Measurements from ENCODE around the gene ARID3B.
"Not testable (repeated sequence)": the region's sequence is repeated elsewhere in the genome, so short reads cannot be mapped to it uniquely, and the experiment has no call there.

The ARID3B gene

DNA sequence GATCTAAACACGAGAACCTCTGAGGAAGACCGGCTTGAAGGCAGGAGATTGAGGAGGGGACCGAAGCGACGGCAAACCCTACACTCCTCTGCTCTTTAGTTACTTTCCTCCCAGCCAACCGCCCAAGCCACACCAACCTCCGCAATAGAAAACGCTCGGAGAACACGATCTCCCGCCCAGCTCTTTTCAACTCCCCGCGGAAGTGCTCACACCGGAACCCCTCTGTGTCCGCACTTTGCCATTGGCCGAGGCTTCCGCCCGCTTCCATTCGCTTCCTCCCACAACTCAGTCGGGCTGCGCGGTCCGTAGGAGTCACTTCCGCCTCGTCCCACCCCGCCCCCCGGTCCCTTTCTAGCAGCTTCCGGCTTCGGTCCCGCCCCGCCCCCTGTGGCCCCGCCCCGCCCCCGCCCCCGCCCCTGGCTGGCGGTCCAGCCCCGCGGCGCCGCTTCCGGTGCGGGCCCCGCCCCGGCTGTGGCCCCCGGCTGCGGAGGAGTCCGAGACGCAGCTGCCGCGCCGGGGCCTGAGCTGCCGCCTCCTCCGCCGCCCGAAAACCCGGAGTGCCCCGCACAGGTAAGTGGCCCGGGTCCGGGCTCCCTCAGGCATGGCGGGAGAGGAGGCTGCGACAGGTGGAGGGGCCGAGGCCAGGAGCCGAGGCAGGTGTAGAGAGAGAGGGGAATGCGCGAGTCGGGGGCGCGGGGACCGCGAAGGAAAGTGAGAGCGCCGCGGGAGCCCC lies at the start of gene ARID3B:
ARID3B (plus strand) TSS at position 460 of the 733 bp plus-strand sequence. CDS start 2,717 bp downstream, outside the sequence.
- DNase-seq = peak; percentile 82

GRCh38 chr15:74496648-74497047 lies 44.4 kb upstream of the ARID3B start:
- no peak for DNase-seq

DNA sequence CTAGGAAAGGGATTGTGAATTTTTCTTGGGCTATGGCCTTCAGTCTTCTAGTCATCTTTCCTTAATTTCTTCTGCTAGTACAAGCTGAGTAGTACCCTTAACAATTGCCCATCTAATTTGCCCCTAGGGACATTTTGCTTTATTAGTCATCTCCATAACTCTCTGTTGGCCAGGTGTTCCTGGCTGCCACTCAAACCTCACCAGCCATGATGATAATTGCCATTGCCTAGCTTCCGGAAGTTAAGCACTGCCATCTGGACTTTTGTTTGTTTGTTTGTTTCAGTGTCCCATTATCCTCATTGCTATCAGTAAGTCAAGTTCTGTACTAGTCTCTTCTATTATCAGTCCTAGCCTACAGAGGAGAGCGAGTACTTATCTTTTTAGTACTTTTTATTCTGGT lies 43.4 kb upstream of the ARID3B start:
- DNase-seq = peak; percentile 91

DNA sequence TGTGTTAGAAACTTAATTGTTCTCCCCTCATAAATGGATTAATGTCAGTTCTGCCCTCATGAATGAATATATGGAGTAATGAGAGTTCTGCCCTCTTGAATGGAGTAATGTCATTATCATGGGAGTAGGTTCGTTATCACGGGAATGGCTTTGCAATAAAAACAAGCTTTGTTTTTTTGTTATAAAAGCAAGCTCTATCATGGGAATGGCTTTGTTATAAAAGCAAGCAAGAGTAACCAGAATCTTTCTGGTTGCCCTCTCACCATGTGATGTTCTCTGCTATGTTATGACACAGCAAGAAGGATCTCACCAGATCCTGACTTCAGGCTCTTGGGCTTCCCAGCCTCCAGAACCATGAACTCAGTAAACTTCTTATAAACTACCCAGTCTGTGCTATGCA lies 41.7 kb upstream of the ARID3B start:
- no peak for DNase-seq

DNA sequence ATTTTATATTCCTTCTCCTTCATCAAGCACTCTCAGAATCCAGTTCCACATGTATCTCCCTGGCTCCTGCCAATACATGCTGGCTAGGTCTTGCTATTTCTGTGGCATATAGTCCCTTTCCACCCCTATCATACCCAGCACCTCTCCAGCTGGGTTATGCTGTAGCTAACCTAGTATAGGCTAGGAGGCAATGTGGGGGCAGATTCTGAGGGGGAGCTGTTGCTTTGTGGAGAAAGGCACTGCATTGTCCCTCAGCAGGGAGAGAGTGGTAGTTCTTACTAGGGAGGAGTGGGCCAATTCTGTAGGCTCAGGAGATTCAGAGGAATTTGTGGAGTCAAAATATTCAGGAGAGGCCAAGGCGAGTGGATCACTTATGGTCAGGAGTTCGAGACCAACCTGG lies 40.6 kb upstream of the ARID3B start:
- no peak for DNase-seq

DNA sequence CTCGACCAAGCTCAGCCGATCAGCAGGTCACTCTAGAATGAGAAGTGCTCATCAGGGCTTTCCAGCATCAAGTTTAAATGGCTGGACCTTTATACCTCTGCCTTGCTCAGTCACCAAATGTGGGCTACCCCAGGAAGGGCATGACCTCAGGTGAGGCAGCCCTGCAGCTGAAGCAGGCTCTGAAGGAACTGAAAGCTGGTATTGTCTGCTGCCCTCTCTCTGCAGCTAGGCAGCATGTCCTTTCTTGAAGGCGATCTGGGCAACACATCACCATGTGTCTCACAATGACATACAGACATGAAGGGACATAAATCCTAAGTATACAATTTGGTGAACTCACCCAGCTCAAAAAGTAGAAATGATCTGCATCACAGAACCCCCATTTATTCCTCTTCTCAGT lies 38.7 kb upstream of the ARID3B start:
- no peak for DNase-seq

- DNase-seq = no peak
These were observed 36.6 kb upstream of the ARID3B start for GRCh38 chr15:74504418-74504817.

DNA sequence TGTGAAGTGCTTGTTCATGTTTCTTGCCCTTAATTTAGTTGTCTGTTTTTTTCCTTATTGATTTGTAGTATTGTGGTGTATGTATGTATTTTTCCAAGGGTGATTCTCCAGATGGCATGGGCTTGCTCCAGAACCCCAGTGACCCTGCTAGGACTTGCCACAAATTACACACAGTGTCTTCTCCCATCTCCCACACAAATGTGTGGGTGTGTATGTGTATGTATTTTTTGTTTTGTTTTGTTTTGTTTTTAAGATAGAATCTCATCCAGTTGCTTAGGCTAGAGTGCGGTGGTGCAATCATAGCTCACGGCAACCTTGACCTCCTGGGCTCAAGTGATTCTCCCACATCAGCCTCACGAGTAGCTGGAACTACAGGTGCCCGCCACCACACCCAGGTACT lies 36.2 kb upstream of the ARID3B start:
- no peak for DNase-seq

- DNase-seq = no peak
These were observed 35.0 kb upstream of the ARID3B start for GRCh38 chr15:74505837-74506514.

DNA sequence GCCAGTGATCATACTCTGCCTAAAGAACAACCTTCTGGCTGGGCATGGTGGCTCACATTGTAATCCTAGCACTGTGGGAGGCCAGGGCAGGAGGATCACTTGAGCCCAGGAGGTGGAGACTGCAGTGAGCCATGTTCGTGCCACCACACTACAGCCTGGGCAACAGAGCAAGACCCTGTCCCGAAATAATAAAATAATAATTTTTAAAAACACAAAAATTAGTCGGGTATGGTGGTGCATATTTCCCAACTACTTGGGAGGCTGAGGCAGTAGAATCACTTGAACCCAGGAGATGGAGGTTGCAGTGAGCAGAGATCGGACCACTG lies 34.5 kb upstream of the ARID3B start:
- no peak for DNase-seq

DNA sequence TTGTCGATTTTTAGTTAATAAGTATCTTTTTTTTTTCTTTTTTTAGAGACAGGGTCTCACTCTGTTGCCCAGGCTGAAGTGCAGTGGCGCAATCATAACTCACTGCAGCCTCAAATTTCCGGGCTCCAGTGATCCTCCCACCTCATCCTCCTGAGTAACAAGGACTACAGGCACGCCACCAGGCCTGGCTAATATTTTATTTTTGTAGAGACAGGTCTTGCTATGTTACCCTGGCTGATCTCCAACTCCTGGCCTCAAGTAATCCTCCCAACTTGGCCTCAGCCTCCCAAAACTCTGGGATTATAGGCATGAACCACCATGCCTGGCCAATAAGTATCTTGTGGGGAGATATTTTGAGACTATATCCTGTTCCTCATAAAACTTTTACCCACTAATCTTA lies 29.4 kb upstream of the ARID3B start:
- no peak for DNase-seq

DNA sequence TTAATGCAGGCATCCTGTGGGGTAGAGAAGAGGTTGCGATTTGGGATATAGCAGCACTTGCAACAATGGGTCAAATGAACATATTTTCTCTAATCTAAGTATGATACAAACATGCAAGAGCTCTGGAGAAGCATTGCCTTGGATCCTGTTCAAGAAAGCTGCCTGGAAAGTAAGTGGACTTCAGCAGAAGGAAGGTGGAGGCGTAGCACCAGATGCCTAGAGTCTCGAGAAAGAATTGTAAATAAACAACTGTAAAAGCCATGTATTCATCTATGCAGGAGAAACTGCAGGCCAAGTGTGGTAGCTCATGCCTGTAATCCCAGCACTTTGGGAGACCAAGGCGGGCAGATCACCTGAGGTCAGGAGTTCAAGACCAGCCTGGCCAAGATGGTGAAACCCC lies 27.0 kb upstream of the ARID3B start:
- not testable (repeated sequence) for DNase-seq

GRCh38 chr15:74517096-74517495 lies 23.9 kb upstream of the ARID3B start:
- DNase-seq = no peak

DNA sequence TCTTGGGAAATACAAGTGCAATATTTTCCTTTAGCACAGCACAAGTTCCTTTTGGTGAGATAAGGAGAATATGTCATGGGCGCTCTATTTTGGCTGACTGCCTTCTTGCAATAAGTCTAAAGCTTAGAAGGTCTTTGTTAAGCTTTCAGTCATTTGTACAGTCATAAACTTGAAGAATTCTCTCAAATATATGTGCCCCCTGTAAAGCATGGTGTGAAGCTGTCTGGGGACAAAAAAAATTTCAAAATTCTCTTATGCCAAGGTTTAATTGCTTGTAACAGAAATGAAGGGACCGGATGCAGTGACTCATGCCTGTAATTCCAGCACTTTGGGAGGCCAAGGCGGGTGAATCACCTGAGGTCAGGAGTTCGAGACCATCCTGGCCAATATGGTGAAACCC lies 21.7 kb upstream of the ARID3B start:
- DNase-seq = no peak

DNA sequence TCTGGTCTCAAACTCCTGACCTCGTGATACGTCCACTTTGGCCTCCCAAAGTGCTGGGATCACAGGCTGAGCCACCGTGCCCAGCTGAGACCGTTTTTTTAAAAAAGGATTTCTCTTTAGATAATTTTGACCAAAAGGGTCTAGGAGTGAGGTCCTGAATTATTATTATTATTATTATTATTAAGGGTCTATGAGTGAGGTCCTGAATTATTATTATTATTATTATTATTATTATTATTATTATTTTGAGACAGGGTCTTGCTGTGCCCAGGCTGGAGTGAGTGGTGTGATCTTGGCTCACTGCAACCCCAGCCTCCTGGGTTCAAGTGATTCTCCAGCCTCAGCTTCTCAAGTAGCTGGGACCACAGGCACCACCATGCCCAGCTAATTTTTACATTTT lies 20.6 kb upstream of the ARID3B start:
- no peak for DNase-seq

DNA sequence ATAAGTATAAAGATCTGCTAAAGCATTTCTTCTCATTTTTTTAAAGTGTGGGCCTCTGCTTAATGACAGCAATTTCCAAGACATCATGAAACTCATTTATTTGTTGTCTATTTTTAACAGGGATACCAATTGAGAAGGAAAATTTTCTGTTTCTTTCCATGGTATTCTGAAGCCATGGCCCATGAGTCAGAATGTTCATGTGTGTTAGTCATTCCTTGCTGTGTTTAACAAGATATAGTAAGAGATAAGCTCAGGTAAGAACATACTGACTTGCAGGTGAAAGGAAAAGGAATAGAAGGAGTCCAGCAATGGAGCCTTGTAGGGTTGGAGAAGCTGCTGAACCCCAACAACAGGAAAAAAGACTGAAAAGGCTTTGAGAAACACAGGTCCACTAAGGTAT lies 17.0 kb upstream of the ARID3B start:
- DNase-seq = no peak

GRCh38 chr15:74525309-74525708 lies 15.7 kb upstream of the ARID3B start:
- DNase-seq = no peak

- no peak for DNase-seq
These were observed 15.1 kb upstream of the ARID3B start for GRCh38 chr15:74525945-74526344.

- DNase-seq = no peak
These were observed 12.1 kb upstream of the ARID3B start for GRCh38 chr15:74528876-74529275.

DNA sequence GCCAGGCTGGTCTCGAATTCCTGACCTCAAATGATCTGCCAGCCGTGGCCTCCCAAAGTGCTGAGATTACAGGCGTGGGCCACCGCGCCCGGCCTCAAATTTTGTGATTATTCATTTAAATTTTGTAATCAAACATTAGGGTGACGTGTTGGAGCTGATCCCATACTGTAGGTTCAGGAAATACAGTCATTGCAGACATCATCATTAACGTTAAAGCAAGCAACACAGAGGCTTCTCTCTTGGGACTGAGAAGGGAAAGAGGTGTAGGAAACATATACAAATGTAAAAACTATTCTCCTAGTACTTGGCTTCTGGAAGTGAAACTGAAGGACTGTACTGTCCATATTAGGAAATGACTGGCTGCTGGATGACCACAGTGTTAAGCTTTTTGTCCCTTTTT lies 11.1 kb upstream of the ARID3B start:
- DNase-seq = no peak

- no peak for DNase-seq
These were observed 10.3 kb upstream of the ARID3B start for GRCh38 chr15:74530771-74531143.

DNA sequence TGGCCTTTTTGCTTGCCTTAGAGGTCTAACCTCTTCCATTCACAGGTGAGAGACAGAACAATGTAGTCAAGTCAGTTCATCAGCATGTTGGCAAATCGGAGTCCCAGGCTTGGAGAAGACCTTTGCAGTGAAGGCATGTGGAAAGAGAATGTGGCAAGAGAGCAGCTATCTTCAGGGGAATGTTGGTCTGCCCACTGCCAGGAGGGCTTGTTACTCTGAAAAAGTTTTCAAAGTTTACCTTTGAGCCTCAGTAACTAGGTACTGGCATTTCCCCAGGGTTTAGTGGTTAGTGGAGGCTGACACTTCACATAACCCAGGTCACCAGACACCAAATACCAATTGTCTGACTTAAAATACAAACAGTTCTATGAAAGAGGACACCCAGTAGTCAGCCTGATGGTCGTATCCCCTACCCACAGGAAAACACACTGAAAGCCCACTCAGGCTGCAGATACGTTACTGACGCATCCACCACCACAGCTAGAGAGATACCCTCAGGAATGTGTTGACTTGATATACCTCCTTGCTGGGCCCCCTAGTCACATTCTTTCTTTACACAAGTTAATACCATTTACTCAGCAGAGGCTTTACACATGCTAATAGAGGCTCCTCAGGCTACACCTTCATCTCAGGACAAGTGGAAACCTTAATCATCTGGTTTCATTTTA lies 9.7 kb upstream of the ARID3B start:
- DNase-seq = no peak

DNA sequence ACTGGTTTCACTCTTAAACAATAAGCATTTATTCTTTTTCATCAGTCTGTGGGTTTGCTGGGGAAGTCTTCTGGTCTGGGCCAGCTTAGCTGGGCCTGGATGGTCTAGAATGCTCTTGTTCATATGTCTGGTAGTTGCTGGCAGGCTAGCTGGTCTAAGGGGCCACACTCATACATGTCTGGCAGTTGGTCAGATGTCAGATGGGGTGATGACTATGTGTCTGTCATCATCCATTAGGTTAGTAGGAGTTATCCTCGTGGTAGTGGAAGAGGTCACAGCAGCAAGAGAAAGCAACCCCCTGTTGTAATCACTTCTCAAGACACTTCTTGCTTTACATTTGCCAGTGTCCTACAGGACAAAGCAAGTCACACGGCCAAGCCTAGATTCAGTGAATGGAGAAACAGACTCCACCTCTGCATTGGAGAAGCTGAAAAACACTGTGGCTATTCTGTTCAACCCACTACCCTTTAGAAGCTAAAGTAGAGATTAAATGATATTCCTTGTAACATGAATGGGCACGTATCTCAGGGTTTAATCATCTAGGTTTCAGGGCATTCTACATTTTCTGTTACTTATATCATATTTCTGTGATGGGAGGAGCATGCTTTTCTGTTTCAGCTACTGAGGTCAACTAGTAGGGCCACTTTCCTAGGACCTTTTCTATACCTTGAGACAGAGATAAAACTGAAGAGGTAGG lies 5.5 kb upstream of the ARID3B start:
- DNase-seq = no peak

GRCh38 chr15:74537736-74538135 lies 3.3 kb upstream of the ARID3B start:
- no peak for DNase-seq
